Mesendoderm (in vitro differentiated cells): ENCODE data around the gene NELFB.

ENCODE experiments used
- DNase-seq: peaks from one replicate; pipeline ENCODE4 v3.0.0; 2013
- H2AK5ac ChIP-seq: 2 replicates; pipeline ENCODE4 v1.6.1; 2013; ENCODE audit warnings: low read length, inconsistent platforms
- H2BK120ac ChIP-seq: 2 replicates; pipeline ENCODE4 v1.6.1; 2013; ENCODE audit warnings: low read depth, mild to moderate bottlenecking, low read length, moderate library complexity, mixed read lengths
- H2BK15ac ChIP-seq: replicated peaks from 2 replicates; pipeline ENCODE4 v1.6.1; 2013; ENCODE audit warnings: low read depth, mild to moderate bottlenecking, moderate library complexity
- H2BK5ac ChIP-seq: 2 replicates; pipeline ENCODE4 v1.6.1; 2013; ENCODE audit warnings: low read length, inconsistent platforms
- H3K18ac ChIP-seq: 2 replicates; pipeline ENCODE4 v1.6.1; 2013; ENCODE audit warnings: mild to moderate bottlenecking, low read length, mixed read lengths
- H3K23ac ChIP-seq: one replicate; pipeline ENCODE4 v1.6.1; 2013; ENCODE audit warnings: low read length
- H3K27ac ChIP-seq: 2 replicates; pipeline ENCODE4 v1.5.1; 2013; ENCODE audit warnings: low read depth, mild to moderate bottlenecking, inconsistent platforms, low read length, moderate library complexity
- H3K27me3 ChIP-seq: 2 replicates; pipeline ENCODE4 v1.6.1; 2013; ENCODE audit warnings: low read length, control low read depth, mild to moderate bottlenecking, inconsistent platforms; ENCODE audit not compliant: insufficient read depth, poor library complexity
- H3K36me3 ChIP-seq: 2 replicates; pipeline ENCODE4 v1.6.1; 2013; ENCODE audit warnings: low read length, inconsistent platforms; ENCODE audit not compliant: control insufficient read depth, insufficient read depth
- H3K4ac ChIP-seq: one replicate; pipeline ENCODE4 v1.6.1; 2013; ENCODE audit warnings: low read depth, mild to moderate bottlenecking, low read length, moderate library complexity
- H3K4me1 ChIP-seq: 2 replicates; pipeline ENCODE4 v1.6.1; 2013; ENCODE audit warnings: low read depth, low read length, inconsistent platforms; ENCODE audit not compliant: control insufficient read depth
- H3K4me2 ChIP-seq: 2 replicates; pipeline ENCODE4 v1.6.1; 2013; ENCODE audit warnings: low read length
- H3K4me3 ChIP-seq: 2 replicates; pipeline ENCODE4 v1.5.1; 2013; ENCODE audit warnings: mild to moderate bottlenecking, low read length
- H3K56ac ChIP-seq: one replicate; pipeline ENCODE4 v1.6.1; 2013; ENCODE audit warnings: low read length
- H3K79me1 ChIP-seq: 2 replicates; pipeline ENCODE4 v1.6.1; 2013; ENCODE audit warnings: low read length, inconsistent platforms
- H3K79me2 ChIP-seq: 2 replicates; pipeline ENCODE4 v1.6.1; 2013; ENCODE audit warnings: mild to moderate bottlenecking, low read length; ENCODE audit not compliant: control insufficient read depth, insufficient read depth
- H3K9ac ChIP-seq: 2 replicates; pipeline ENCODE4 v1.6.1; 2013; ENCODE audit warnings: low read length, inconsistent platforms
- H4K5ac ChIP-seq: one replicate; pipeline ENCODE4 v1.6.1; 2013; ENCODE audit warnings: low read length
- H4K8ac ChIP-seq: one replicate; pipeline ENCODE4 v1.6.1; 2013; ENCODE audit warnings: low read depth, mild to moderate bottlenecking, control low read depth, low read length, moderate library complexity
- WGBS: extraction: QIAGEN DNeasy Blood & Tissue Kit; methylation state at CpG from one replicate; pipeline ENCODE4 v1.1.7; 2013; ENCODE audit warnings: low lambda C conversion rate, missing lambda C conversion rate; ENCODE audit not compliant: insufficient coverage; ENCODE audit errors: extremely low coverage; 5-methylcytosine and 5-hydroxymethylcytosine counted together

Gene NELFB

DNA sequence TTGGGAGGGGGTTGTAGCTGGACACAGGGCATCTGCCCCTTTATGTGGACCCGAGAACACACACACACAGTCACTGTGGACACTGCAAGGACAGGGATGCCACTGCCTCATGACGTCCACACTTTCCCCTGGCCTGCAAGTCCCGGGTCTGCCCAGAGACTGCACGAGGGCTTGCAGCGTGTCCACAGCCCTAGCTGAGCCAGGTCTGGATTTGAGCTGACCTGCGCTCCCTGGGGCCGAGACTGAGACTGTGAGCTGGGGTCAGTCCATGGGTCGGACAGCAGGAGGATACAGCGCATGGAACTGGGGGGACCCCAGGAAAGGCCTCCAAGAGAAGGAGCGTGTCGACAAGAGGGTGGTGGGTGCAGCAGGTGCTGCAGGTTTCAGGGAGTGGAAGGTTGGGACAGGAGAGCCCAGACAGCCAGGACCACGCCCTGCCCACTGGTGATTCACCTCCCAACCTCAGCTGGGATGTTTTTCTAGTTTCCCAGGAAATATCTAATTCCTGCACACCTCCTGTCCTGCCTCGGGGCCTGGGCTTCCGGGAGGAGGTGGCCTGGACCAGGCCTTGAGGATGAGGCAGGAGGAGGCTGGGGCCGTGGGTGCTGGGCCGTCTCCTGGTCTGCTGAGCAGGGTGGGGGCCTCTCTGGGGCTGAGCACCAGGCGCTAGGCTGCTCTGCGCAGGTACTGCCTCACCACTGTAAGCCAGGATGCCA, 28.6 kb upstream of the NELFB start:
- H3K4ac ChIP-seq: no peak overlapping the region
- no peak overlapping the region for H3K23ac ChIP-seq
- H3K36me3 ChIP-seq: no peaks in the 10 kb centered on the region
- H4K5ac ChIP-seq: no peak overlapping the region
- H2BK5ac ChIP-seq: no peak overlapping the region
- peaks cover 2% of the 10 kb centered on the region for H3K27me3 ChIP-seq
- no peak overlapping the region for H2BK15ac ChIP-seq
- no peaks in the 10 kb centered on the region for H3K4me1 ChIP-seq
- H2BK120ac ChIP-seq: no peak overlapping the region
- H3K79me2 ChIP-seq: no peaks in the 10 kb centered on the region
- no peak overlapping the region for H3K18ac ChIP-seq
- no peak overlapping the region for H3K4me2 ChIP-seq
- H3K4me3 ChIP-seq: no peak overlapping the region
- H3K27ac ChIP-seq: no peak overlapping the region
- H3K79me1 ChIP-seq: no peaks in the 10 kb centered on the region
- H4K8ac ChIP-seq: no peak overlapping the region
- H2AK5ac ChIP-seq: no peak overlapping the region
- H3K9ac ChIP-seq: no peak overlapping the region
- no peak for DNase-seq
- H3K56ac ChIP-seq: no peak overlapping the region
- no CpG with 5 or more reads among the region's 18 CpGs for WGBS

DNA sequence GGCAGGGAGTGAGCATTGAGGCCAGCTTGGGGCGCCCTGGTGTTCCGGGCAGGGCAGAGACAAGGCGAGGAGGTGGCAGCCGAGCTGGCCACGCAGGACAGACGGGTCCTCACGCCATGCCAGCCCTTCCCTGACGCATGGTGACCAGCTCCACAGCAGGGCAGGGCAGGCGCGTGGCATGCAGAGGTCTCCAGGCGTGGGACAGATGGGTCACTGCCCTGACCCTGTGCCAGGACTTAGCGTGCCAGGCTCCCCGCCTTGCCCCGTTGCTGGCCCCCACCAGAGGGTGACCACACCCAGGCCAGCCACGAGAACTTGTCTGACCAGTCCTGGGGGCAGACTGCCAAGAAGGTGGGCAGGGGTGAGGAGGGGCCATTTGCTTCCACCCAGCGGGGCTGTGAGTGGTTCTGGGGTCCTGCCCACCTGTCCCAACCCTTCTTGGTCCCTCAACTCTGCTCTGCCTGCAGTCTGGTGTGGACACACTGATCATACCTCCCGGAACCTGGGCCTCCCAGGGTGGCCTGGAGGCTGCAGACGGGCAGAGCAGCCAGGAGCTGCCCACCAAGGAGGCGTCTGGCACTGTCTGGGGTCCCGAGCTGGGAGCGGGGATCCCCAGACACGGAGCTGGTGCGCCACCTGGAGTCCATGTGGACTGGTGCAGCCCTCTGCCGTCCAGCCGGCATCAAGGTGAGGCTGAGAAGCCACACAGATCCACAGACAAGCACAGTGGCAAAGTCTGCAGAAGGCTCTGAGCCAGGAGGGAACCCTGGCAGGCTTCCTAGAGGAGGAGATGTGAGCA, 27.9 kb upstream of the NELFB start, which contains the start of gene RNF224:
RNF224 (plus strand) TSS at position 449 of the 799 bp plus-strand sequence. CDS start 834 bp downstream, outside the sequence.
- Histone ChIP-seq H3K18ac (no peak within 1 kb of the TSS), H4K8ac (no peak within 1 kb of the TSS), H2BK15ac (no peak within 1 kb of the TSS), H3K27me3 (peaks cover under 1% of the 10 kb centered on the region), H2BK120ac (no peak within 1 kb of the TSS), H4K5ac (no peak within 1 kb of the TSS), H3K4me1 (no peaks in the 10 kb centered on the region), H3K56ac (peak within 1 kb of the TSS; percentile 37), H3K79me2 (no peaks in the 10 kb centered on the region), H3K4me2 (no peak within 1 kb of the TSS), H3K9ac (no peak within 1 kb of the TSS), H3K36me3 (no peaks in the 10 kb centered on the region), H3K23ac (no peak within 1 kb of the TSS), H2BK5ac (no peak within 1 kb of the TSS), H2AK5ac (no peak within 1 kb of the TSS), H3K4me3 (no peak within 1 kb of the TSS), H3K27ac (no peak within 1 kb of the TSS), H3K79me1 (no peaks in the 10 kb centered on the region), H3K4ac (no peak within 1 kb of the TSS)
- no CpG with 5 or more reads among the region's 25 CpGs for WGBS
- DNase-seq: peak; percentile 85

DNA sequence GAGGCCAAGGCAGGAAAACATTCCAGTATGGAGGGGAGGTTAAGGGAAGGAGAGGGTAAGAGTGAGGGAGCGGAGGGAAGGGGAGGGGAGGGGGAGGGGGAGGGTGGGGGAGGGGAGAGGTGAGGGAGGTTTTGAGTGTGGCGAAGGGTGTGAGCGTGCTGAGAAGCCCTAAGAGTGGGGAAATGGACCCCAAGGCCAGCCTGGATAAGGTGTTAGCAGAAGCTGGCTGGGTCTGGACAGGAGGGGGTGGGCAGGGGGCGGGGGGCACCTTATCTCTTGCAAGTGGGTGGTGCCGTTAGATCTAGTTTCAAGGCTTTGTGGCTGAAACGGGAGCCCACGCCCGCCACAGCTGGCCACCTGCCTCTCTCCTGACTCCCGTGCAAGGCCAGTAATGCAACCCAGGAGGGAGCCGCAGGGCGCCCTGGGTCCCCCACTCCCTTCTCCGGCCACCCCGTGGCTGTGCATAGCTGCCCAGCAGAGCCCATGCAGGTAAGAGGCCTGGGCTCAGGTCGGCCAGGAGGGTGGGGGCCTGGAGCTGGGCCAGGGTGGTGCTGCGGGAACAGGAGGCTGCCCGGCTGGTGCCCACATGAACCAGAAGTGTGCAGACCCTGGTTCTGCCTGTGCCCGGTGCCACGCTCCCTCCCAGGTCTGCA, 27.1 kb upstream of the NELFB start:
- Histone ChIP-seq H3K4me3 (no peak overlapping the region), H3K9ac (no peak overlapping the region), H3K27me3 (no peaks in the 10 kb centered on the region), H3K23ac (no peak overlapping the region), H3K4me1 (no peaks in the 10 kb centered on the region), H3K56ac (no peak overlapping the region), H3K27ac (no peak overlapping the region), H3K4me2 (no peak overlapping the region), H3K79me2 (no peaks in the 10 kb centered on the region), H3K79me1 (no peaks in the 10 kb centered on the region), H4K8ac (no peak overlapping the region), H2AK5ac (no peak overlapping the region), H2BK120ac (no peak overlapping the region), H2BK15ac (no peak overlapping the region), H4K5ac (no peak overlapping the region), H3K36me3 (no peaks in the 10 kb centered on the region), H3K18ac (no peak overlapping the region), H2BK5ac (no peak overlapping the region), H3K4ac (no peak overlapping the region)
- no peak for DNase-seq
- WGBS: no CpG with 5 or more reads among the region's 18 CpGs

DNA sequence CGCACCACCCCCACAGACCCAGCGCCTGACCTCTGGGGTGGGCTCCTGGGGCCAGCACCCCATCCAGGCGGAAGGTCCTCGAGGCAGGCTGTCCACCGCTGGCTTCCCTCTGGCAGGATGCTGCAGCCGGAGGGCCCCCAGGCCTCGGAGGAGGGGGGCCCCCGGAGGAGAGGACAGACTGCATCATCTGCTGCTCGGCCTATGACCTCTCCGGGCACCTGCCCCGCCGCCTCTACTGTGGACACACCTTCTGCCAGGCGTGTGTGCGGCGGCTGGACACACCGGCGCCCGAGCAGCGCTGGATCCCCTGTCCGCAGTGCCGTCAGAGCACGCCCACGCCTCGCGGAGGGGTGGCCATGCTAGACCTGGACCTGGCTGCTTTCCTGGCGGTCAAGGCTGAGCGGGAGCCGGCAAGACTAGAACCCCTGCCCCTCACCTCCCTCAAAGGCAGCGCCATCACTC, 26.6 kb upstream of the NELFB start:
- Histone ChIP-seq H3K79me1 (no peaks in the 10 kb centered on the region), H3K4ac (no peak overlapping the region), H2BK120ac (no peak overlapping the region), H3K18ac (no peak overlapping the region), H4K8ac (no peak overlapping the region), H4K5ac (no peak overlapping the region), H2AK5ac (no peak overlapping the region), H2BK15ac (no peak overlapping the region), H3K27ac (no peak overlapping the region), H3K79me2 (no peaks in the 10 kb centered on the region), H3K4me2 (no peak overlapping the region), H3K23ac (no peak overlapping the region), H2BK5ac (no peak overlapping the region), H3K56ac (no peak overlapping the region), H3K27me3 (no peaks in the 10 kb centered on the region), H3K4me1 (no peaks in the 10 kb centered on the region), H3K4me3 (no peak overlapping the region), H3K9ac (no peak overlapping the region), H3K36me3 (no peaks in the 10 kb centered on the region)
- DNase-seq: no peak
- no CpG with 5 or more reads among the region's 29 CpGs for WGBS

GRCh38 chr9:137228968-137229896, 25.9 kb upstream of the NELFB start:
- H3K23ac ChIP-seq: no peak overlapping the region
- no peak overlapping the region for H2BK15ac ChIP-seq
- no peak overlapping the region for H3K4me3 ChIP-seq
- H4K8ac ChIP-seq: no peak overlapping the region
- no peak overlapping the region for H3K9ac ChIP-seq
- H3K27me3 ChIP-seq: no peaks in the 10 kb centered on the region
- no peak overlapping the region for H2BK5ac ChIP-seq
- H2BK120ac ChIP-seq: no peak overlapping the region
- no peaks in the 10 kb centered on the region for H3K79me1 ChIP-seq
- no peaks in the 10 kb centered on the region for H3K36me3 ChIP-seq
- no peak overlapping the region for H3K27ac ChIP-seq
- no peak overlapping the region for H3K4me2 ChIP-seq
- no peak overlapping the region for H2AK5ac ChIP-seq
- no peak overlapping the region for H4K5ac ChIP-seq
- H3K18ac ChIP-seq: no peak overlapping the region
- DNase-seq: no peak
- H3K4me1 ChIP-seq: no peaks in the 10 kb centered on the region
- WGBS: no CpG with 5 or more reads among the region's 27 CpGs
- H3K56ac ChIP-seq: no peak overlapping the region
- no peak overlapping the region for H3K4ac ChIP-seq
- H3K79me2 ChIP-seq: no peaks in the 10 kb centered on the region
